Brain microvascular endothelial cell (primary cell): ENCODE results near the gene CLEC11A.

Experiments used
- DNase-seq: peaks from one replicate; pipeline ENCODE4 v3.0.0-alpha.2; 2020
- H3K27ac ChIP-seq: fragments of 250-450 bp; sonication (Bioruptor Pico); 2 replicates; pipeline ENCODE4 v1.5.1; 2020; ENCODE audit warnings: mild to moderate bottlenecking, moderate library complexity
- H3K27me3 ChIP-seq: fragments of 250-450 bp; sonication (Bioruptor Pico); replicated peaks from 2 replicates; pipeline ENCODE4 v1.5.1; 2020; ENCODE audit warnings: mild to moderate bottlenecking
- H3K36me3 ChIP-seq: fragments of 250-450 bp; sonication (Bioruptor Pico); replicated peaks from 2 replicates; pipeline ENCODE4 v1.5.1; 2020; ENCODE audit warnings: mild to moderate bottlenecking
- H3K4me3 ChIP-seq: 2 replicates; pipeline ENCODE4 v1.5.1; 2011; ENCODE audit warnings: low read depth, mild to moderate bottlenecking, control low read depth, low read length, moderate library complexity
- CTCF ChIP-seq: IDR thresholded peaks from 2 replicates; pipeline ENCODE4 v1.5.1; 2011; ENCODE audit warnings: low read depth, mild to moderate bottlenecking, moderate library complexity, low read length, control low read depth, inconsistent platforms; ENCODE audit errors: missing control alignments
- in situ Hi-C: cut with HindIII; loops from 2 replicates; pipeline ENCODE4 v1.10.0; 2017; ENCODE audit warnings: low sequenced_read_pairs, low pct_ligation_motif_present

Gene CLEC11A

GRCh38 chr19:50716178-50717025, 6.8 kb upstream of the CLEC11A start:
- in situ Hi-C loops: no loop called here
- Histone ChIP-seq H3K27me3 (no peaks in the 10 kb centered on the region), H3K36me3 (no peaks in the 10 kb centered on the region), H3K27ac (no peak overlapping the region), H3K4me3 (no peak overlapping the region)
- no peak for TF ChIP-seq CTCF
- no peak for DNase-seq

GRCh38 chr19:50717026-50717723, 6.0 kb upstream of the CLEC11A start:
- in situ Hi-C loops: no loop called here
- Histone ChIP-seq H3K4me3 (no peak overlapping the region), H3K27ac (no peak overlapping the region), H3K27me3 (no peaks in the 10 kb centered on the region), H3K36me3 (no peaks in the 10 kb centered on the region)
- no peak for TF ChIP-seq CTCF
- no peak for DNase-seq

- no peak for TF ChIP-seq CTCF
- in situ Hi-C loops: no loop called here
- DNase-seq: no peak
- no peak overlapping the region for H3K27ac ChIP-seq
- H3K27me3 ChIP-seq: no peaks in the 10 kb centered on the region
- H3K4me3 ChIP-seq: no peak overlapping the region
- no peaks in the 10 kb centered on the region for H3K36me3 ChIP-seq
Observed at GRCh38 chr19:50717891-50718254, 5.3 kb upstream of the CLEC11A start.

GRCh38 chr19:50718255-50719118, 4.7 kb upstream of the CLEC11A start:
- in situ Hi-C loops: no loop called here
- no peak for DNase-seq
- TF ChIP-seq CTCF: no peak
- Histone ChIP-seq H3K4me3 (peak overlapping the region; percentile 30), H3K27me3 (no peaks in the 10 kb centered on the region), H3K27ac (no peak overlapping the region), H3K36me3 (no peaks in the 10 kb centered on the region)

- TF ChIP-seq CTCF: no peak
- no peak for DNase-seq
- H3K27me3 ChIP-seq: no peaks in the 10 kb centered on the region
- H3K4me3 ChIP-seq: peak overlapping the region; percentile 30
- H3K27ac ChIP-seq: no peak overlapping the region
- no peaks in the 10 kb centered on the region for H3K36me3 ChIP-seq
- in situ Hi-C loops: no loop called here
Observed at GRCh38 chr19:50719119-50719435, 4.1 kb upstream of the CLEC11A start.
